GM21390 (cell line): ENCODE results near the gene HNRNPA2B1.
"Not testable (repeated sequence)": the region's sequence is repeated elsewhere in the genome, so short reads cannot be mapped to it uniquely, and the experiment has no call there.

Experiments
- ATAC-seq: cut with Tn5 transposase; IDR thresholded peaks from one replicate; pipeline ENCODE4 v1.9.1; 2021; ENCODE audit not compliant: unreplicated experiment

The HNRNPA2B1 gene

GRCh38 chr7:26166684-26167266 is 33.8 kb downstream of the HNRNPA2B1 start:
- ATAC-seq, result no peak

- ATAC-seq, result no peak
Observed at GRCh38 chr7:26165950-26166683, 34.4 kb downstream of the HNRNPA2B1 start.

GRCh38 chr7:26163804-26164203 is 36.7 kb downstream of the HNRNPA2B1 start:
- not testable (repeated sequence) for ATAC-seq

- ATAC-seq, result no peak
Observed at GRCh38 chr7:26162431-26162830, 38.1 kb downstream of the HNRNPA2B1 start.

- no peak for ATAC-seq
Observed at GRCh38 chr7:26160896-26161295, 39.6 kb downstream of the HNRNPA2B1 start.

- ATAC-seq, result no peak
Observed at GRCh38 chr7:26159243-26159642, 41.3 kb downstream of the HNRNPA2B1 start.

GRCh38 chr7:26157520-26158105 is 42.9 kb downstream of the HNRNPA2B1 start:
- no peak for ATAC-seq

GRCh38 chr7:26156451-26157420 is 43.8 kb downstream of the HNRNPA2B1 start:
- ATAC-seq, result no peak

- ATAC-seq, result no peak
Observed at GRCh38 chr7:26155531-26156375, 44.8 kb downstream of the HNRNPA2B1 start.

GRCh38 chr7:26153823-26154783 is 46.4 kb downstream of the HNRNPA2B1 start:
- ATAC-seq, result no peak

GRCh38 chr7:26153241-26153822 is 47.2 kb downstream of the HNRNPA2B1 start:
- ATAC-seq, result no peak

GRCh38 chr7:26152782-26153240 is 47.7 kb downstream of the HNRNPA2B1 start:
- ATAC-seq, result peak; percentile 25

GRCh38 chr7:26151953-26152781 is 48.4 kb downstream of the HNRNPA2B1 start, which contains the start of gene NFE2L3:
NFE2L3 (plus strand) TSS chr7:26152198; CDS start chr7:26152499, 301 bp downstream.
- peak; percentile 63 for ATAC-seq

- ATAC-seq, result no peak
Observed at GRCh38 chr7:26151650-26151952, 48.9 kb downstream of the HNRNPA2B1 start.

- no peak for ATAC-seq
Observed at GRCh38 chr7:26151096-26151495, 49.5 kb downstream of the HNRNPA2B1 start.

- ATAC-seq, result no peak
Observed at GRCh38 chr7:26149391-26149977, 51.1 kb downstream of the HNRNPA2B1 start.

- ATAC-seq, result not testable (repeated sequence)
Observed at GRCh38 chr7:26148307-26148700, 52.2 kb downstream of the HNRNPA2B1 start.
